IMR-90 (cell line): ENCODE results near the gene KCNT2.

Experiments used
- BHLHE40 ChIP-seq: fragments of 150-350 bp; IDR thresholded peaks from 2 replicates; pipeline ENCODE4 v1.6.1; 2016; ENCODE audit warnings: mild to moderate bottlenecking, low read depth, low read length
- CEBPB ChIP-seq: IDR thresholded peaks from 2 replicates; pipeline ENCODE4 v1.6.1; 2012; ENCODE audit warnings: low read depth, low read length, improper control_type of control experiment
- CTCF ChIP-seq: conservative IDR thresholded peaks from 2 replicates; pipeline ENCODE4 v1.5.1; 2012; ENCODE audit warnings: mild to moderate bottlenecking, low read depth, low read length, improper control_type of control experiment
- FOS ChIP-seq: fragments of 150-350 bp; IDR thresholded peaks from 2 replicates; pipeline ENCODE4 v1.6.1; 2016; ENCODE audit warnings: low read depth, low read length
- MXI1 ChIP-seq: IDR thresholded peaks from 2 replicates; pipeline ENCODE4 v1.6.1; 2012; ENCODE audit warnings: low read depth, mild to moderate bottlenecking, low read length, moderate library complexity, borderline replicate concordance
- NFE2L2 ChIP-seq: fragments of 150-350 bp; IDR thresholded peaks from 2 replicates; pipeline ENCODE4 v1.6.1; 2016; ENCODE audit warnings: low read depth, mild to moderate bottlenecking, low read length
- POLR2A ChIP-seq: IDR thresholded peaks from 2 replicates; pipeline ENCODE4 v1.6.1; 2012; ENCODE audit warnings: mild to moderate bottlenecking, low read depth, low read length
- RAD21 ChIP-seq: IDR thresholded peaks from 2 replicates; pipeline ENCODE4 v1.6.1; 2012; ENCODE audit warnings: low read length, improper control_type of control experiment
- RFX5 ChIP-seq: IDR thresholded peaks from 2 replicates; pipeline ENCODE4 v1.8.0; 2012; ENCODE audit warnings: low read depth, mild to moderate bottlenecking, low read length, moderate library complexity
- SMC3 ChIP-seq: fragments of 150-350 bp; IDR thresholded peaks from 2 replicates; pipeline ENCODE4 v1.6.1; 2016; ENCODE audit warnings: low read depth, mild to moderate bottlenecking, antibody characterized with exemption, low read length, moderate library complexity

- TF ChIP-seq NFE2L2 (peak; percentile 68), CTCF (no peak), RFX5 (no peak), POLR2A (no peak), FOS (no peak), SMC3 (no peak), MXI1 (no peak), CEBPB (no peak), RAD21 (no peak), BHLHE40 (no peak)
These were observed 72.5 kb downstream of the KCNT2 start for GRCh38 chr1:196535727-196536126.
